NT2/D1 (cell line): ENCODE measurements around the gene PRKCH.

Source experiments
- DNase-seq: peaks from one replicate; pipeline ENCODE4 v3.0.0-alpha.2; 2011; ENCODE audit warnings: low read depth, low spot score
- H3K27me3 ChIP-seq: 2 replicates; pipeline ENCODE4 v1.6.0; 2011; ENCODE audit warnings: mild to moderate bottlenecking; ENCODE audit not compliant: insufficient read length, insufficient read depth
- H3K36me3 ChIP-seq: 2 replicates; pipeline ENCODE4 v1.6.1; 2011; ENCODE audit warnings: mild to moderate bottlenecking, low read length, mixed read lengths; ENCODE audit not compliant: insufficient read depth, insufficient read length
- H3K4me1 ChIP-seq: 2 replicates; pipeline ENCODE4 v1.5.1; 2011; ENCODE audit not compliant: insufficient read depth, insufficient read length
- H3K4me3 ChIP-seq: 2 replicates; pipeline ENCODE4 v1.5.1; 2011; ENCODE audit warnings: low read depth; ENCODE audit not compliant: insufficient read length
- H3K9ac ChIP-seq: 2 replicates; pipeline ENCODE4 v1.6.0; 2011; ENCODE audit warnings: low read depth; ENCODE audit not compliant: insufficient read length
- H3K9me3 ChIP-seq: 2 replicates; pipeline ENCODE4 v1.5.1; 2011; ENCODE audit warnings: mild to moderate bottlenecking, low read length; ENCODE audit not compliant: insufficient read depth
- SUZ12 ChIP-seq: IDR thresholded peaks from 2 replicates; pipeline ENCODE4 v1.6.1; 2011; ENCODE audit not compliant: insufficient read length, insufficient read depth; ENCODE audit errors: extremely low read depth
- YY1 ChIP-seq: IDR thresholded peaks from 2 replicates; pipeline ENCODE4 v1.6.1; 2011; ENCODE audit not compliant: insufficient read length, insufficient read depth
- ZNF274 ChIP-seq: IDR thresholded peaks from 2 replicates; pipeline ENCODE4 v1.6.1; 2011; ENCODE audit warnings: mild to moderate bottlenecking, low read depth, low read length

PRKCH gene

GRCh38 chr14:61343991-61344405 is 22.6 kb downstream of the PRKCH start:
- 0 out of 2 replicates have a peak, but pooled peaks cover 5% of the 10 kb centered on the region for H3K9me3 ChIP-seq
- no peaks in the 10 kb centered on the region for H3K27me3 ChIP-seq
- H3K9ac ChIP-seq = no peak overlapping the region
- no peak for TF ChIP-seq SUZ12
- no peak for TF ChIP-seq ZNF274
- no peak for TF ChIP-seq YY1
- no peaks in the 10 kb centered on the region for H3K4me1 ChIP-seq
- DNase-seq = no peak
- H3K36me3 ChIP-seq = no peaks in the 10 kb centered on the region
- H3K4me3 ChIP-seq = no peak overlapping the region

- TF ChIP-seq SUZ12 (no peak), YY1 (no peak), ZNF274 (no peak)
- Histone ChIP-seq H3K4me1 (no peaks in the 10 kb centered on the region), H3K9ac (no peak overlapping the region), H3K4me3 (no peak overlapping the region), H3K9me3 (0 out of 2 replicates have a peak, but pooled peaks cover 5% of the 10 kb centered on the region), H3K36me3 (no peaks in the 10 kb centered on the region), H3K27me3 (no peaks in the 10 kb centered on the region)
- DNase-seq = no peak
These were observed 23.2 kb downstream of the PRKCH start for GRCh38 chr14:61344437-61345150.

- Histone ChIP-seq H3K9me3 (0 out of 2 replicates have a peak, but pooled peaks cover 5% of the 10 kb centered on the region), H3K4me3 (no peak overlapping the region), H3K27me3 (no peaks in the 10 kb centered on the region), H3K9ac (no peak overlapping the region), H3K4me1 (no peaks in the 10 kb centered on the region), H3K36me3 (no peaks in the 10 kb centered on the region)
- TF ChIP-seq ZNF274 (no peak), SUZ12 (no peak), YY1 (no peak)
- DNase-seq = no peak
These were observed 23.7 kb downstream of the PRKCH start for GRCh38 chr14:61345151-61345482.

- DNase-seq = no peak
- H3K27me3 ChIP-seq = no peaks in the 10 kb centered on the region
- no peak for TF ChIP-seq YY1
- no peak for TF ChIP-seq ZNF274
- no peak for TF ChIP-seq SUZ12
- no peak overlapping the region for H3K4me3 ChIP-seq
- no peak overlapping the region for H3K9ac ChIP-seq
- H3K36me3 ChIP-seq = no peaks in the 10 kb centered on the region
- H3K9me3 ChIP-seq = 0 out of 2 replicates have a peak, but pooled peaks cover 5% of the 10 kb centered on the region
- no peaks in the 10 kb centered on the region for H3K4me1 ChIP-seq
These were observed 24.8 kb downstream of the PRKCH start for GRCh38 chr14:61346221-61346620.

- no peak for DNase-seq
These were observed 25.4 kb downstream of the PRKCH start for GRCh38 chr14:61346793-61347192.

GRCh38 chr14:61347826-61348443 is 26.6 kb downstream of the PRKCH start:
- no peaks in the 10 kb centered on the region for H3K4me1 ChIP-seq
- H3K36me3 ChIP-seq = no peaks in the 10 kb centered on the region
- H3K9ac ChIP-seq = no peak overlapping the region
- no peaks in the 10 kb centered on the region for H3K27me3 ChIP-seq
- no peak for DNase-seq
- H3K9me3 ChIP-seq = 0 out of 2 replicates have a peak, but pooled peaks cover 5% of the 10 kb centered on the region
- H3K4me3 ChIP-seq = no peak overlapping the region
- no peak for TF ChIP-seq YY1
- TF ChIP-seq SUZ12 = no peak
- TF ChIP-seq ZNF274 = no peak

More at GRCh38 chr14:61346793-61347192, 25.4 kb downstream of the PRKCH start:
- Histone ChIP-seq H3K4me1 (no peaks in the 10 kb centered on the region), H3K4me3 (no peak overlapping the region), H3K36me3 (no peaks in the 10 kb centered on the region), H3K27me3 (no peaks in the 10 kb centered on the region), H3K9me3 (0 out of 2 replicates have a peak, but pooled peaks cover 5% of the 10 kb centered on the region), H3K9ac (no peak overlapping the region)
- no peak for TF ChIP-seq ZNF274

- Histone ChIP-seq H3K4me3 (no peak overlapping the region), H3K27me3 (no peaks in the 10 kb centered on the region), H3K9ac (no peak overlapping the region), H3K4me1 (no peaks in the 10 kb centered on the region), H3K9me3 (0 out of 2 replicates have a peak, but pooled peaks cover 5% of the 10 kb centered on the region), H3K36me3 (no peaks in the 10 kb centered on the region)
- no peak for DNase-seq
- TF ChIP-seq SUZ12 = no peak
- TF ChIP-seq ZNF274 = no peak
- TF ChIP-seq YY1 = no peak
These were observed 29.3 kb downstream of the PRKCH start for GRCh38 chr14:61350427-61351270.
